ENCODE measurements around the gene COX7A2.

COX7A2 gene

DNA sequence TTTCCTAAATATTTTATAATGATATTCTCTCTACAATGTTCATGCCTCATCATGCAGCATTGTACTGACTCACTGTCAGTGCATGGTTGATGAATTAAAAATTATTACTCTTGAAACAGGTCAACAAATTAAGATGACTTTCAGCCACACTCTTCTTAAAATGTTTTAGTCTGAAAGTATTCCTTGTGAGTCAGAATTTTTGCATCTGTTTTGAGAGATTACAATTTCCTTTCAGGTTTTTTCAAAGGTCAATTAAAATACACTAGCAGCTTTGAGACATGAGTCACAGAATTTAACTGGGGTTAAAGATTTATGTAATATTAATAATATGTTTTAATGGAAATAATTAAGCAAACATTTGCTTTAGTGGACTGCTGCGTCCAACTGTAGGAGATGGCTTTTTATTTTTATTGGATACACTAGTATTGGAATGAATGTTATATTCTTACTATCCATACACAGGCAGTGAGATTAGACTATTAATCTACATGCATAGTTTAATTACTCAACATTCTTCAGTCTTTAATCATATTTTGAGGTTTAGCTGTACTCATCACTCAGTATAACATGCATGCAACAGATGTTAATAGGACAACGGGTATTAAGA is 47.4 kb downstream of the COX7A2 start:
- DNase-seq, result no peak

DNA sequence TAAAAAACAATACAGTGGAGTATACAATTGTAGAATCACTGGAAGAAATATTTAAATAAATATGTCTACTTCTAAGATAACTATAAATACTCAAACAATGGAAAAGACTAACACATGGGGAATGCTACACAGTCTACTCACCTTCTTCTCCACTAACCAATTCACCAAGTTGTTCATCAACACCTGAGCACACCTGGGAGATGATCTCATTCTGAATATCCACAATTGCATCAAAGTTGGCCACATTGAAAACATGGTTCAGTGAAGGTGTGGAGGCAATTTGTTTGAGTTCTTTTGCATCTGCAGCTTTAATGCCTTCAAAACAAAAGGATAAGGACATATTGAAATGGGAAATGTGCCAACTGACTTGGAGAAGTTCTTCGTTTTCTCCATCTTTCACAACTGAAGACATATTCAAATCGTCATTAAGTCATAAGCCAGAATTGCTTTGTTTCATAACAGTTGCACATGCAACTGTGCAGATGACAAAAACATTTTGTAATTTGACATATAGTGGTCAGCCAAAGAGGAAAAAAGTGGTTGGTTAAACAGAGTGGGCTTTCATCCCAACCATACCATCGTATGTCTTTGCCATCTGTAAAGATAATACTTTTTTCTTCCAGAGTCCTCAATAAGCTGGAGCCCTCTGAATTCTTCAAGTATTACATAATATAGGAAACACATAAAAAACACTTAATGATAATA is 55.2 kb downstream of the COX7A2 start:
- no peak for DNase-seq

Data from SHP77 (cell line).